DND-41 (cell line): ENCODE results near the gene NR5A1.

ENCODE experiments used
- ATAC-seq: fragments of 200-7000 bp; cut with Tn5 transposase; 3 replicates; pipeline ENCODE4 v1.9.1; 2021; ENCODE audit warnings: low read depth; ENCODE audit not compliant: insufficient read depth
- DNase-seq: peaks from one replicate; pipeline ENCODE4 v3.0.0-alpha.2; 2020
- H2AFZ ChIP-seq: 2 replicates; pipeline ENCODE4 v1.6.0; 2012; ENCODE audit warnings: low read depth, low read length
- H3K27ac ChIP-seq: 2 replicates; pipeline ENCODE4 v1.5.1; 2012; ENCODE audit warnings: low read length, inconsistent platforms
- H3K27me3 ChIP-seq: fragments of 200-600 bp; sonication (generic); 2 replicates; pipeline ENCODE4 v1.6.0; 2012; ENCODE audit warnings: low read length, mild to moderate bottlenecking, inconsistent platforms; ENCODE audit not compliant: insufficient read depth, poor library complexity
- H3K36me3 ChIP-seq: 2 replicates; pipeline ENCODE4 v1.5.1; 2012; ENCODE audit warnings: low read length, inconsistent platforms; ENCODE audit not compliant: insufficient read depth
- H3K4me1 ChIP-seq: 2 replicates; pipeline ENCODE4 v1.5.1; 2012; ENCODE audit warnings: mild to moderate bottlenecking, low read length; ENCODE audit not compliant: insufficient read depth
- H3K4me2 ChIP-seq: 2 replicates; pipeline ENCODE4 v1.6.0; 2012; ENCODE audit warnings: mild to moderate bottlenecking, moderate library complexity, low read length, inconsistent platforms; ENCODE audit not compliant: insufficient read depth
- H3K4me3 ChIP-seq, 2 experiments: fragments of 200-600 bp in 1 of 2; shearing (Covaris generic) in 1 of 2; 2 replicates each; pipeline ENCODE4 v1.5.1; 2012 to 2016; ENCODE audit warnings: inconsistent platforms in 2 of 2, low read length in 2 of 2, mild to moderate bottlenecking in 2 of 2, low read depth in 1 of 2, moderate library complexity in 1 of 2
- H3K79me2 ChIP-seq: 2 replicates; pipeline ENCODE4 v1.6.0; 2012; ENCODE audit warnings: low read length, inconsistent platforms; ENCODE audit not compliant: insufficient read depth
- H3K9ac ChIP-seq: 2 replicates; pipeline ENCODE4 v1.6.0; 2012; ENCODE audit warnings: low read depth, mild to moderate bottlenecking, inconsistent platforms, low read length, moderate library complexity
- H3K9me3 ChIP-seq: 2 replicates; pipeline ENCODE4 v1.5.1; 2012; ENCODE audit warnings: low read length, moderate library complexity, mild to moderate bottlenecking, inconsistent platforms; ENCODE audit not compliant: insufficient read depth, severe bottlenecking
- H4K20me1 ChIP-seq: 2 replicates; pipeline ENCODE4 v1.6.0; 2012; ENCODE audit warnings: low read length; ENCODE audit not compliant: insufficient read depth
- EZH2 ChIP-seq: IDR thresholded peaks from 3 replicates; pipeline ENCODE4 v1.6.1; 2012; ENCODE audit warnings: borderline replicate concordance, low read depth, mild to moderate bottlenecking, moderate library complexity, low read length, inconsistent platforms; ENCODE audit not compliant: severe bottlenecking
- TF ChIP-seq, protein P1 (sequence below): IDR thresholded peaks from 2 replicates; pipeline ENCODE4 v1.5.1; 2012; ENCODE audit warnings: borderline replicate concordance, low read length, moderate library complexity, mild to moderate bottlenecking; ENCODE audit not compliant: poor library complexity, severe bottlenecking; ENCODE audit errors: extremely low read depth

NR5A1 gene

DNA sequence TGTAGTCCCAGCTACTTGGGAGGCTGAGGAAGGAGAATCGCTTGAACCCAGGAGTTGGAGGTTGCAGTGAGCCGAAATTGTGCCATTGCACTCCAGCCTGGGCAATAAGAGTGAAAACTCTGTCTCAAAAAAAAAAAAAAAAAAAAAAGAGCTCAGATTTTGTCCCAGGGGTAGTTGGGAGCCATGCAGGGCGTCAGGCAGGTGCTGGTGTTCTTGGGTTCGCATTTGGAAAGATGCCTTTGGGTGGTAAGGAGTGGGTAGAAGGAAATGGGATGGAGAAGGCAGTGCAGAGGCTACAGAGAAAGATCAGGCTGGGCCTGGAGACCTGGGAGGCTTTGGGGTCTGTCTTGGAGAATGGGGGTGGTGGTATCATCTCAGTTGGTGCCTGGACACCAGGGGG lies 33.0 kb downstream of the NR5A1 start:
- ATAC-seq: no peak
- H2AFZ ChIP-seq: no peak overlapping the region
- no peaks in the 10 kb centered on the region for H3K36me3 ChIP-seq
- H4K20me1 ChIP-seq: no peaks in the 10 kb centered on the region; the same call in 1 of the 2 replicates
- TF ChIP-seq EZH2: no peak
- TF ChIP-seq, protein P1, sequence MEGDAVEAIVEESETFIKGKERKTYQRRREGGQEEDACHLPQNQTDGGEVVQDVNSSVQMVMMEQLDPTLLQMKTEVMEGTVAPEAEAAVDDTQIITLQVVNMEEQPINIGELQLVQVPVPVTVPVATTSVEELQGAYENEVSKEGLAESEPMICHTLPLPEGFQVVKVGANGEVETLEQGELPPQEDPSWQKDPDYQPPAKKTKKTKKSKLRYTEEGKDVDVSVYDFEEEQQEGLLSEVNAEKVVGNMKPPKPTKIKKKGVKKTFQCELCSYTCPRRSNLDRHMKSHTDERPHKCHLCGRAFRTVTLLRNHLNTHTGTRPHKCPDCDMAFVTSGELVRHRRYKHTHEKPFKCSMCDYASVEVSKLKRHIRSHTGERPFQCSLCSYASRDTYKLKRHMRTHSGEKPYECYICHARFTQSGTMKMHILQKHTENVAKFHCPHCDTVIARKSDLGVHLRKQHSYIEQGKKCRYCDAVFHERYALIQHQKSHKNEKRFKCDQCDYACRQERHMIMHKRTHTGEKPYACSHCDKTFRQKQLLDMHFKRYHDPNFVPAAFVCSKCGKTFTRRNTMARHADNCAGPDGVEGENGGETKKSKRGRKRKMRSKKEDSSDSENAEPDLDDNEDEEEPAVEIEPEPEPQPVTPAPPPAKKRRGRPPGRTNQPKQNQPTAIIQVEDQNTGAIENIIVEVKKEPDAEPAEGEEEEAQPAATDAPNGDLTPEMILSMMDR: no peak
- no peak overlapping the region for H3K4me2 ChIP-seq
- H3K4me1 ChIP-seq: no peaks in the 10 kb centered on the region
- no peaks in the 10 kb centered on the region for H3K79me2 ChIP-seq
- H3K4me3 ChIP-seq: no peak overlapping the region
- no peaks in the 10 kb centered on the region for H3K27me3 ChIP-seq
- H3K27ac ChIP-seq: no peak overlapping the region
- no peak overlapping the region for H3K9ac ChIP-seq
- DNase-seq: no peak
- H3K9me3 ChIP-seq: no peaks in the 10 kb centered on the region

DNA sequence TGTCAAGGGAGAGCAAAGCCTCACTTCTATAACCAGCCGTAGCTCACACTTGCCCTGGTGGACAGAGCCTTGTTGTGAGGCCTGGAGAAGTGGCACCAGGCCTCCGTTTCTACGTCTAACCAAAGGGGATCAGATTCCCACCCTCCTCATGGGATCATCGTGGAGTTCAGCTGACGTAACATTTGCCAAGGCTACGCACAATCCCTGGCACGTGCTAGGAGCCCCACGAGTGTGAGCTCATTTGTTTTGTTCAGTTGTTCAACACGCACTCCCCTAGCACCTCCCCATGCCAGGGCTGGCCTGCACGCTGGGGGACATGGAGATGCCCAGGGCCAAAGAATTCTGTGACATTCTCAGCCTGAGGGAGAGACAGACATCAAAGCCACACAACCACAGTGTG lies 33.9 kb downstream of the NR5A1 start:
- H3K36me3 ChIP-seq: no peaks in the 10 kb centered on the region
- H3K79me2 ChIP-seq: no peaks in the 10 kb centered on the region
- no peak overlapping the region for H3K27ac ChIP-seq
- H3K27me3 ChIP-seq: no peaks in the 10 kb centered on the region
- H3K4me2 ChIP-seq: no peak overlapping the region
- TF ChIP-seq, protein P1: no peak
- no peak for TF ChIP-seq EZH2
- ATAC-seq: no peak
- no peak for DNase-seq
- H4K20me1 ChIP-seq: no peaks in the 10 kb centered on the region; the same call in 1 of the 2 replicates
- no peak overlapping the region for H3K9ac ChIP-seq
- no peaks in the 10 kb centered on the region for H3K4me1 ChIP-seq
- no peak overlapping the region for H3K4me3 ChIP-seq
- no peaks in the 10 kb centered on the region for H3K9me3 ChIP-seq
- H2AFZ ChIP-seq: no peak overlapping the region

- Histone ChIP-seq H3K36me3 (no peaks in the 10 kb centered on the region), H4K20me1 (no peaks in the 10 kb centered on the region), H3K4me1 (no peaks in the 10 kb centered on the region), H3K9ac (no peak overlapping the region), H3K79me2 (no peaks in the 10 kb centered on the region), H3K9me3 (no peaks in the 10 kb centered on the region), H2AFZ (no peak overlapping the region), H3K4me3 (no peak overlapping the region), H3K4me2 (no peak overlapping the region), H3K27me3 (no peaks in the 10 kb centered on the region), H3K27ac (no peak overlapping the region)
- TF ChIP-seq, protein P1: no peak
- no peak for TF ChIP-seq EZH2
- DNase-seq (no peak), ATAC-seq (no peak)
Measured at GRCh38 chr9:124472770-124473169, 34.4 kb downstream of the NR5A1 start.

GRCh38 chr9:124471761-124472160 lies 35.4 kb downstream of the NR5A1 start:
- Histone ChIP-seq H3K27me3 (no peaks in the 10 kb centered on the region), H3K9ac (no peak overlapping the region), H3K36me3 (no peaks in the 10 kb centered on the region), H3K27ac (no peak overlapping the region), H3K4me3 (no peak overlapping the region), H2AFZ (no peak overlapping the region), H3K4me1 (no peaks in the 10 kb centered on the region), H4K20me1 (no peaks in the 10 kb centered on the region), H3K4me2 (no peak overlapping the region), H3K79me2 (no peaks in the 10 kb centered on the region), H3K9me3 (no peaks in the 10 kb centered on the region)
- no peak for ATAC-seq
- TF ChIP-seq, protein P1: no peak
- TF ChIP-seq EZH2: no peak
- DNase-seq: no peak
